Measurements from ENCODE around the gene ECI1. TPM values are rescaled to one million over a fixed set of nuclear protein-coding genes. Genes with fewer than 3 reads are reported as not detected.

The ECI1 gene
- total RNA-seq, 1 donor from 2014 or later = 36.5 TPM

GRCh38 chr16:2285731-2286191 lies 34.4 kb upstream of the ECI1 start:
- Mint-ChIP-seq H3K27ac (no peak overlapping the region), H3K9me3 (no peaks in the 10 kb centered on the region), H3K4me3 (no peak overlapping the region), H3K36me3 (ENCODE audit: low read depth) (peaks cover 2% of the 10 kb centered on the region), H3K27me3 (ENCODE audit: insufficient read depth) (no peaks in the 10 kb centered on the region), H3K4me1 (ENCODE audit: low read depth) (no peaks in the 10 kb centered on the region)
- no peak for DNase-seq (ENCODE audit: low spot score)
- intact Hi-C loops (cut with micrococcal nuclease) = no loop called here

GRCh38 chr16:2284797-2285576 lies 33.6 kb upstream of the ECI1 start:
- Mint-ChIP-seq H3K4me3 (no peak overlapping the region), H3K27me3 (ENCODE audit: insufficient read depth) (no peaks in the 10 kb centered on the region), H3K36me3 (ENCODE audit: low read depth) (peaks cover 2% of the 10 kb centered on the region), H3K9me3 (no peaks in the 10 kb centered on the region), H3K4me1 (ENCODE audit: low read depth) (no peaks in the 10 kb centered on the region), H3K27ac (no peak overlapping the region)
- intact Hi-C loops (cut with micrococcal nuclease) = no loop called here
- DNase-seq (ENCODE audit: low spot score) = no peak

GRCh38 chr16:2284001-2284770 lies 32.8 kb upstream of the ECI1 start:
- H3K4me1 Mint-ChIP-seq (ENCODE audit: low read depth) = no peaks in the 10 kb centered on the region
- DNase-seq (ENCODE audit: low spot score) = no peak
- H3K27me3 Mint-ChIP-seq (ENCODE audit: insufficient read depth) = no peaks in the 10 kb centered on the region
- H3K36me3 Mint-ChIP-seq (ENCODE audit: low read depth) = peaks cover 2% of the 10 kb centered on the region
- no peak overlapping the region for H3K4me3 Mint-ChIP-seq
- no peaks in the 10 kb centered on the region for H3K9me3 Mint-ChIP-seq
- intact Hi-C loops (cut with micrococcal nuclease) = no loop called here
- no peak overlapping the region for H3K27ac Mint-ChIP-seq

GRCh38 chr16:2282866-2283555 lies 31.6 kb upstream of the ECI1 start:
- H3K4me1 Mint-ChIP-seq (ENCODE audit: low read depth) = no peaks in the 10 kb centered on the region
- H3K27ac Mint-ChIP-seq = no peak overlapping the region
- intact Hi-C loops (cut with micrococcal nuclease) = no loop called here
- no peaks in the 10 kb centered on the region for H3K27me3 Mint-ChIP-seq (ENCODE audit: insufficient read depth)
- peaks cover 2% of the 10 kb centered on the region for H3K36me3 Mint-ChIP-seq (ENCODE audit: low read depth)
- H3K4me3 Mint-ChIP-seq = no peak overlapping the region
- DNase-seq (ENCODE audit: low spot score) = no peak
- no peaks in the 10 kb centered on the region for H3K9me3 Mint-ChIP-seq

GRCh38 chr16:2282262-2282661 lies 30.9 kb upstream of the ECI1 start:
- Mint-ChIP-seq H3K4me3 (no peak overlapping the region), H3K4me1 (ENCODE audit: low read depth) (no peaks in the 10 kb centered on the region), H3K9me3 (no peaks in the 10 kb centered on the region), H3K36me3 (ENCODE audit: low read depth) (peaks cover 2% of the 10 kb centered on the region), H3K27ac (no peak overlapping the region), H3K27me3 (ENCODE audit: insufficient read depth) (no peaks in the 10 kb centered on the region)
- DNase-seq (ENCODE audit: low spot score) = no peak
- intact Hi-C loops (cut with micrococcal nuclease) = no loop called here

- Mint-ChIP-seq H3K36me3 (ENCODE audit: low read depth) (peaks cover 2% of the 10 kb centered on the region), H3K9me3 (no peaks in the 10 kb centered on the region), H3K4me1 (ENCODE audit: low read depth) (no peaks in the 10 kb centered on the region), H3K27me3 (ENCODE audit: insufficient read depth) (no peaks in the 10 kb centered on the region), H3K4me3 (no peak overlapping the region), H3K27ac (no peak overlapping the region)
- DNase-seq (ENCODE audit: low spot score) = no peak
- intact Hi-C loops (cut with micrococcal nuclease) = no loop called here
These were observed 29.7 kb upstream of the ECI1 start for GRCh38 chr16:2280981-2281542.

- DNase-seq (ENCODE audit: low spot score) = no peak
- intact Hi-C loops (cut with micrococcal nuclease) = no loop called here
- no peaks in the 10 kb centered on the region for H3K9me3 Mint-ChIP-seq
- H3K27ac Mint-ChIP-seq = no peak overlapping the region
- H3K4me1 Mint-ChIP-seq (ENCODE audit: low read depth) = no peaks in the 10 kb centered on the region
- no peak overlapping the region for H3K4me3 Mint-ChIP-seq
- peaks cover 2% of the 10 kb centered on the region for H3K36me3 Mint-ChIP-seq (ENCODE audit: low read depth)
- H3K27me3 Mint-ChIP-seq (ENCODE audit: insufficient read depth) = no peaks in the 10 kb centered on the region
These were observed 29.1 kb upstream of the ECI1 start for GRCh38 chr16:2280461-2280860.

- Mint-ChIP-seq H3K27me3 (ENCODE audit: insufficient read depth) (no peaks in the 10 kb centered on the region), H3K4me3 (no peak overlapping the region), H3K36me3 (ENCODE audit: low read depth) (peaks cover 2% of the 10 kb centered on the region), H3K27ac (no peak overlapping the region), H3K4me1 (ENCODE audit: low read depth) (no peaks in the 10 kb centered on the region), H3K9me3 (no peaks in the 10 kb centered on the region)
- intact Hi-C loops (cut with micrococcal nuclease) = no loop called here
- no peak for DNase-seq (ENCODE audit: low spot score)
These were observed 27.8 kb upstream of the ECI1 start for GRCh38 chr16:2278956-2279800.

GRCh38 chr16:2278272-2278608 lies 26.9 kb upstream of the ECI1 start:
- Mint-ChIP-seq H3K4me1 (ENCODE audit: low read depth) (no peaks in the 10 kb centered on the region), H3K36me3 (ENCODE audit: low read depth) (no peaks in the 10 kb centered on the region), H3K9me3 (no peaks in the 10 kb centered on the region), H3K27me3 (ENCODE audit: insufficient read depth) (no peaks in the 10 kb centered on the region), H3K4me3 (no peak overlapping the region), H3K27ac (no peak overlapping the region)
- DNase-seq (ENCODE audit: low spot score) = no peak
- intact Hi-C loops (cut with micrococcal nuclease) = no loop called here

- intact Hi-C loops (cut with micrococcal nuclease) = no loop called here
- Mint-ChIP-seq H3K4me3 (no peak overlapping the region), H3K27me3 (ENCODE audit: insufficient read depth) (no peaks in the 10 kb centered on the region)
These were observed 26.3 kb upstream of the ECI1 start for GRCh38 chr16:2277466-2278271.

GRCh38 chr16:2276368-2277195 lies 25.2 kb upstream of the ECI1 start:
- Mint-ChIP-seq H3K4me3 (no peak overlapping the region), H3K9me3 (no peaks in the 10 kb centered on the region)

More at GRCh38 chr16:2277466-2278271, 26.3 kb upstream of the ECI1 start:
- no peak for DNase-seq (ENCODE audit: low spot score)
- Mint-ChIP-seq H3K4me1 (ENCODE audit: low read depth) (no peaks in the 10 kb centered on the region), H3K36me3 (ENCODE audit: low read depth) (no peaks in the 10 kb centered on the region), H3K9me3 (no peaks in the 10 kb centered on the region), H3K27ac (no peak overlapping the region)

More at GRCh38 chr16:2276368-2277195, 25.2 kb upstream of the ECI1 start:
- intact Hi-C loops (cut with micrococcal nuclease) = no loop called here
- no peaks in the 10 kb centered on the region for H3K4me1 Mint-ChIP-seq (ENCODE audit: low read depth)
- no peaks in the 10 kb centered on the region for H3K36me3 Mint-ChIP-seq (ENCODE audit: low read depth)
- H3K27ac Mint-ChIP-seq = no peak overlapping the region
- no peaks in the 10 kb centered on the region for H3K27me3 Mint-ChIP-seq (ENCODE audit: insufficient read depth)
- no peak for DNase-seq (ENCODE audit: low spot score)
